GM18951 (cell line): ENCODE results near the gene UBR7.

Source experiments
- POLR2A ChIP-seq: IDR thresholded peaks from 4 replicates; pipeline ENCODE4 v1.6.1; 2011; ENCODE audit warnings: mild to moderate bottlenecking; ENCODE audit not compliant: insufficient read length, insufficient read depth; ENCODE audit errors: extremely low read depth
- in situ Hi-C: fragments of 300-500 bp; cut with MboI; formaldehyde crosslinking; loops from one replicate; pipeline ENCODE4 v1.12.0; 2022; ENCODE audit warnings: low sequenced_read_pairs, mixed read lengths, inconsistent platforms; ENCODE audit not compliant: unreplicated experiment

Gene UBR7

GRCh38 chr14:93245764-93246420, 38.8 kb downstream of the UBR7 start:
- in situ Hi-C loops: loop anchor here (25.0 kb wide), 1 partner anchor 291 kb away; no protein-coding TSS in a partner anchor
- TF ChIP-seq POLR2A: no peak

- in situ Hi-C loops: loop anchor here (25.0 kb wide), 1 partner anchor 291 kb away; no protein-coding TSS in a partner anchor
- TF ChIP-seq POLR2A: no peak
Observed at GRCh38 chr14:93246534-93246933, 39.5 kb downstream of the UBR7 start.

GRCh38 chr14:93249128-93249831, 42.2 kb downstream of the UBR7 start:
- TF ChIP-seq POLR2A: no peak
- in situ Hi-C loops: loop anchor here (25.0 kb wide), 1 partner anchor 288 kb away; no protein-coding TSS in a partner anchor

GRCh38 chr14:93262446-93262845, 55.4 kb downstream of the UBR7 start:
- in situ Hi-C loops: no loop called here
- TF ChIP-seq POLR2A: no peak

GRCh38 chr14:93263416-93263815, 56.4 kb downstream of the UBR7 start:
- in situ Hi-C loops: no loop called here
- TF ChIP-seq POLR2A: no peak

- in situ Hi-C loops: no loop called here
- no peak for TF ChIP-seq POLR2A
Observed at GRCh38 chr14:93266127-93266526, 59.1 kb downstream of the UBR7 start.

- TF ChIP-seq POLR2A: no peak
- in situ Hi-C loops: no loop called here
Observed at GRCh38 chr14:93267149-93267711, 60.2 kb downstream of the UBR7 start.

- in situ Hi-C loops: no loop called here
- no peak for TF ChIP-seq POLR2A
Observed at GRCh38 chr14:93268406-93268805, 61.4 kb downstream of the UBR7 start.

- in situ Hi-C loops: no loop called here
- TF ChIP-seq POLR2A: no peak
Observed at GRCh38 chr14:93269341-93270068, 62.4 kb downstream of the UBR7 start.

GRCh38 chr14:93271111-93271510, 64.1 kb downstream of the UBR7 start:
- TF ChIP-seq POLR2A: no peak
- in situ Hi-C loops: no loop called here

GRCh38 chr14:93274055-93274806, 67.2 kb downstream of the UBR7 start:
- in situ Hi-C loops: no loop called here
- no peak for TF ChIP-seq POLR2A

GRCh38 chr14:93276031-93276716, 69.1 kb downstream of the UBR7 start:
- in situ Hi-C loops: no loop called here
- TF ChIP-seq POLR2A: no peak
